CD4-positive, CD25-positive, alpha-beta regulatory T cell (primary cell): ENCODE measurements around the gene PEA15. TPM values are rescaled to one million over a fixed set of nuclear protein-coding genes. Genes with fewer than 3 reads are reported as not detected.

ENCODE experiments used
- ATAC-seq, 2 donors: fragments of 150-1000 bp; cut with Tn5 transposase; one replicate each; pipeline ENCODE4 v1.10.0; 2021; ENCODE audit warnings: low read depth in 2 of 2, moderate number of reproducible peaks in 2 of 2, moderate library complexity in 1 of 2
- DNase-seq, 3 donors: peaks; one replicate each; pipeline versions ENCODE4 v3.0.0 to v3.0.0-alpha.2; 2012 to 2022; ENCODE audit warnings: mixed read lengths in 1 of 3
- H3K27ac ChIP-seq: one replicate; pipeline ENCODE4 v1.7.0; 2013; ENCODE audit warnings: mild to moderate bottlenecking, low read length; ENCODE audit not compliant: insufficient read depth, poor library complexity, severe bottlenecking
- H3K27me3 ChIP-seq: one replicate; pipeline ENCODE4 v1.7.0; 2013; ENCODE audit warnings: low read length; ENCODE audit not compliant: control insufficient read depth, insufficient read depth
- H3K36me3 ChIP-seq: one replicate; pipeline ENCODE4 v1.7.0; 2013; ENCODE audit warnings: mild to moderate bottlenecking, low read length, moderate library complexity; ENCODE audit not compliant: control insufficient read depth, insufficient read depth
- H3K4me1 ChIP-seq: 2 replicates; pipeline ENCODE4 v1.7.0; 2013; ENCODE audit warnings: mild to moderate bottlenecking, low read length; ENCODE audit not compliant: insufficient read depth, control insufficient read depth, poor library complexity, severe bottlenecking
- H3K4me3 ChIP-seq: one replicate; pipeline ENCODE4 v1.7.0; 2013; ENCODE audit warnings: low read depth, mild to moderate bottlenecking, low read length, moderate library complexity
- H3K9me3 ChIP-seq, 2 experiments: 1 replicate in 1 of 2; 2 replicates in 1 of 2; pipeline ENCODE4 v1.7.0; 2013; ENCODE audit warnings: low read length in 2 of 2, mild to moderate bottlenecking in 1 of 2, moderate library complexity in 1 of 2; ENCODE audit not compliant: control insufficient read depth in 2 of 2
- H3K27ac Mint-ChIP-seq, 3 donors: one replicate each; pipeline ENCODE4 v1.8.0; 2020 to 2022; ENCODE audit warnings: mild to moderate bottlenecking in 3 of 3, mixed read lengths in 3 of 3, moderate library complexity in 2 of 3
- H3K27me3 Mint-ChIP-seq: one replicate; pipeline ENCODE4 v1.8.0; 2022; ENCODE audit warnings: mild to moderate bottlenecking, mixed read lengths
- H3K36me3 Mint-ChIP-seq: one replicate; pipeline ENCODE4 v1.8.0; 2020; ENCODE audit warnings: mixed read lengths
- H3K4me1 Mint-ChIP-seq, 4 donors: one replicate each; pipeline ENCODE4 v1.8.0; 2020 to 2022; ENCODE audit warnings: mixed read lengths in 4 of 4, mild to moderate bottlenecking in 1 of 4
- H3K4me3 Mint-ChIP-seq, 4 donors: one replicate each; pipeline ENCODE4 v1.8.0; 2020 to 2022; ENCODE audit warnings: mild to moderate bottlenecking in 4 of 4, mixed read lengths in 4 of 4, moderate library complexity in 3 of 4
- H3K9me3 Mint-ChIP-seq, 7 donors: one replicate each; pipeline ENCODE4 v1.8.0; 2020 to 2022; ENCODE audit warnings: mixed read lengths in 7 of 7, mild to moderate bottlenecking in 3 of 7, moderate library complexity in 2 of 7
- polyA plus RNA-seq, 4 donors: library from polyadenylated mRNA; unstranded; fragments of 300-500 nt; fragmentation: Illumina TruSeq; gene quantifications; one replicate each; pipeline ENCODE4 v1.2.3, GENCODE V29; 2021
- total RNA-seq: library from RNA; stranded (reverse); gene quantifications from one replicate; pipeline ENCODE4 v1.2.3, GENCODE V29; 2022

Gene PEA15
- total and polyA plus RNA-seq, 5 donors from 2014 or later = 7.5 to 21.5 (median 8.7) TPM

- Histone ChIP-seq H3K4me1 (peaks cover 39% of the 10 kb centered on the region), H3K27ac (peak overlapping the region; percentile 98), H3K36me3 (no peaks in the 10 kb centered on the region), H3K9me3 (no peaks in the 10 kb centered on the region), H3K27me3 (no peaks in the 10 kb centered on the region), H3K4me3 (peak overlapping the region; percentile 98)
- H3K9me3 Mint-ChIP-seq = no peaks in the 10 kb centered on the region
- H3K27ac Mint-ChIP-seq = peak overlapping the region; percentile 98 to 99 (median 98)
- H3K4me1 Mint-ChIP-seq = peaks cover 21 to 72% (median 44%) of the 10 kb centered on the region in 4 donors
- peaks cover 13% of the 10 kb centered on the region for H3K36me3 Mint-ChIP-seq
- ATAC-seq = no peak
- H3K4me3 Mint-ChIP-seq = peak overlapping the region; percentile 97 to 99 (median 98)
- H3K27me3 Mint-ChIP-seq = no peaks in the 10 kb centered on the region
- DNase-seq = peak in 1 of 3 donors; percentile 14
These were observed 55.5 kb downstream of the PEA15 start for GRCh38 chr1:160260406-160261382.

GRCh38 chr1:160261556-160261892, 56.3 kb downstream of the PEA15 start:
- Mint-ChIP-seq H3K9me3 (no peaks in the 10 kb centered on the region), H3K27me3 (no peaks in the 10 kb centered on the region), H3K4me1 (peaks cover 15 to 65% (median 40%) of the 10 kb centered on the region in 4 donors), H3K4me3 (peak overlapping the region; percentile 97 to 99 (median 98)), H3K27ac (peak overlapping the region; percentile 98 to 99 (median 98)), H3K36me3 (peaks cover 13% of the 10 kb centered on the region)
- Histone ChIP-seq H3K9me3 (no peaks in the 10 kb centered on the region), H3K4me1 (peaks cover 39% of the 10 kb centered on the region), H3K4me3 (peak overlapping the region; percentile 98), H3K36me3 (no peaks in the 10 kb centered on the region), H3K27ac (peak overlapping the region; percentile 98), H3K27me3 (no peaks in the 10 kb centered on the region)
- peak; percentile 35 to 44 for ATAC-seq
- DNase-seq = peak; percentile 65 to 76 (median 69)

GRCh38 chr1:160261893-160262794, 57.0 kb downstream of the PEA15 start, which contains the start of gene DCAF8:
Gene DCAF8 (minus strand): TSS chr1:160262549. CDS start chr1:160244008, 18,541 bp downstream.
- Histone ChIP-seq H3K9me3 (no peaks in the 10 kb centered on the region), H3K4me3 (peak within 1 kb of the TSS; percentile 98), H3K36me3 (no peaks in the 10 kb centered on the region), H3K4me1 (peaks cover 39% of the 10 kb centered on the region), H3K27me3 (no peaks in the 10 kb centered on the region), H3K27ac (peak within 1 kb of the TSS; percentile 98)
- H3K36me3 Mint-ChIP-seq = peaks cover 13% of the 10 kb centered on the region
- peak within 1 kb of the TSS; percentile 98 to 99 (median 98) for H3K27ac Mint-ChIP-seq
- ATAC-seq (peak; percentile 92 to 95), DNase-seq (peak; percentile 96 to 99 (median 97))
- H3K9me3 Mint-ChIP-seq = no peaks in the 10 kb centered on the region
- H3K27me3 Mint-ChIP-seq = no peaks in the 10 kb centered on the region
- H3K4me1 Mint-ChIP-seq = peaks cover 13 to 60% (median 35%) of the 10 kb centered on the region in 4 donors
- H3K4me3 Mint-ChIP-seq = peak within 1 kb of the TSS; percentile 97 to 99 (median 98)

GRCh38 chr1:160264795-160265307, 59.7 kb downstream of the PEA15 start:
- H3K4me3 ChIP-seq = no peak overlapping the region
- H3K36me3 ChIP-seq = no peaks in the 10 kb centered on the region
- ATAC-seq = no peak
- H3K4me1 ChIP-seq = peaks cover 32% of the 10 kb centered on the region
- Mint-ChIP-seq H3K4me3 (peak overlapping the region in 1 of 4 donors; percentile 72), H3K27me3 (no peaks in the 10 kb centered on the region), H3K36me3 (peaks cover 5% of the 10 kb centered on the region), H3K4me1 (peaks cover 13 to 35% (median 22%) of the 10 kb centered on the region in 4 donors), H3K27ac (no peak overlapping the region), H3K9me3 (peaks cover 0 to 2% (median 0%) of the 10 kb centered on the region in 7 donors)
- no peaks in the 10 kb centered on the region for H3K9me3 ChIP-seq
- no peaks in the 10 kb centered on the region for H3K27me3 ChIP-seq
- no peak overlapping the region for H3K27ac ChIP-seq
- DNase-seq = no peak

Other genes starting within 250 kb of the PEA15 start
- 3.6 TPM for gene PIGM, start 173.4 kb upstream of the PEA15 start, total RNA-seq
- 1 to 10 TPM; 4.3 to 5.5 (median 4.7) TPM for gene PIGM, start 173.4 kb upstream of the PEA15 start, polyA plus RNA-seq
- not detected for gene KCNJ10, start 135.2 kb upstream of the PEA15 start, total RNA-seq
- gene KCNJ10, start 135.2 kb upstream of the PEA15 start, polyA plus RNA-seq = not detected
- gene KCNJ9, start 123.8 kb upstream of the PEA15 start, total RNA-seq = not detected
- gene KCNJ9, start 123.8 kb upstream of the PEA15 start, polyA plus RNA-seq = under 1 TPM in 2 of 4 donors, not detected in 2; 0.05 to 0.25 TPM
- gene IGSF8, start 106.8 kb upstream of the PEA15 start, total RNA-seq = 33.9 TPM
- 10 to 100 TPM; 39.2 to 45.5 (median 43.0) TPM for gene IGSF8, start 106.8 kb upstream of the PEA15 start, polyA plus RNA-seq
- not detected for gene ATP1A2, start 89.6 kb upstream of the PEA15 start, total RNA-seq
- not detected for gene ATP1A2, start 89.6 kb upstream of the PEA15 start, polyA plus RNA-seq
- gene ATP1A4, start 53.8 kb upstream of the PEA15 start, total RNA-seq = not detected
- gene ATP1A4, start 53.8 kb upstream of the PEA15 start, polyA plus RNA-seq = not detected
- gene CASQ1, start 14.8 kb upstream of the PEA15 start, total RNA-seq = not detected
- not detected for gene CASQ1, start 14.8 kb upstream of the PEA15 start, polyA plus RNA-seq
- gene DCAF8, start 57.2 kb downstream of the PEA15 start, total RNA-seq = 182 TPM
- 10 to 100 TPM; 50.3 to 74.1 (median 54.9) TPM for gene DCAF8, start 57.2 kb downstream of the PEA15 start, polyA plus RNA-seq
- gene PEX19, start 79.7 kb downstream of the PEA15 start, total RNA-seq = 44.4 TPM
- 10 to 100 TPM; 55.6 to 61.5 (median 58.8) TPM for gene PEX19, start 79.7 kb downstream of the PEA15 start, polyA plus RNA-seq
- 150 TPM for gene COPA, start 137.9 kb downstream of the PEA15 start, total RNA-seq
- 100 to 1,000 TPM; 121 to 140 (median 133) TPM for gene COPA, start 137.9 kb downstream of the PEA15 start, polyA plus RNA-seq
- gene NCSTN, start 138.0 kb downstream of the PEA15 start, total RNA-seq = 80.5 TPM
- 10 to 100 TPM; 59.3 to 66.3 (median 60.7) TPM for gene NCSTN, start 138.0 kb downstream of the PEA15 start, polyA plus RNA-seq
- not detected for gene NHLH1, start 161.7 kb downstream of the PEA15 start, total RNA-seq
- gene NHLH1, start 161.7 kb downstream of the PEA15 start, polyA plus RNA-seq = under 1 TPM in 1 of 4 donors, not detected in 3; 0.06 TPM
- 0.07 TPM for gene VANGL2, start 195.2 kb downstream of the PEA15 start, total RNA-seq
- gene VANGL2, start 195.2 kb downstream of the PEA15 start, polyA plus RNA-seq = not detected